ENCODE data around the gene WNT9A. TPM values are rescaled to one million over a fixed set of nuclear protein-coding genes. Genes with fewer than 3 reads are reported as not detected.

WNT9A gene
- total RNA-seq, 1 experiment from 2014 or later = not detected

GRCh38 chr1:227924833-227925574, 22.7 kb downstream of the WNT9A start:
- no peak for DNase-seq (ENCODE audit: low spot score)

- no peak for DNase-seq (ENCODE audit: low spot score)
Observed at GRCh38 chr1:227924168-227924832, 23.4 kb downstream of the WNT9A start.

- no peak for DNase-seq (ENCODE audit: low spot score)
Observed at GRCh38 chr1:227923353-227924167, 24.2 kb downstream of the WNT9A start.

GRCh38 chr1:227922501-227923352, 25.0 kb downstream of the WNT9A start:
- DNase-seq (ENCODE audit: low spot score) = no peak

- no peak for DNase-seq (ENCODE audit: low spot score)
Observed at GRCh38 chr1:227921461-227922185, 26.1 kb downstream of the WNT9A start.

- no peak for DNase-seq (ENCODE audit: low spot score)
Observed at GRCh38 chr1:227920896-227921295, 26.8 kb downstream of the WNT9A start.

GRCh38 chr1:227920426-227920825, 27.3 kb downstream of the WNT9A start:
- DNase-seq (ENCODE audit: low spot score) = no peak

GRCh38 chr1:227919906-227920305, 27.8 kb downstream of the WNT9A start:
- no peak for DNase-seq (ENCODE audit: low spot score)

GRCh38 chr1:227918736-227919135, 29.0 kb downstream of the WNT9A start:
- no peak for DNase-seq (ENCODE audit: low spot score)

GRCh38 chr1:227918083-227918700, 29.5 kb downstream of the WNT9A start:
- no peak for DNase-seq (ENCODE audit: low spot score)

GRCh38 chr1:227917081-227917950, 30.4 kb downstream of the WNT9A start:
- no peak for DNase-seq (ENCODE audit: low spot score)

- no peak for DNase-seq (ENCODE audit: low spot score)
Observed at GRCh38 chr1:227916655-227917054, 31.1 kb downstream of the WNT9A start.

- DNase-seq (ENCODE audit: low spot score) = no peak
Observed at GRCh38 chr1:227915564-227916553, 31.9 kb downstream of the WNT9A start.

- DNase-seq (ENCODE audit: low spot score) = no peak
Observed at GRCh38 chr1:227914801-227915563, 32.8 kb downstream of the WNT9A start.

GRCh38 chr1:227913764-227914721, 33.7 kb downstream of the WNT9A start:
- no peak for DNase-seq (ENCODE audit: low spot score)

GRCh38 chr1:227913396-227913763, 34.4 kb downstream of the WNT9A start:
- no peak for DNase-seq (ENCODE audit: low spot score)
